Activated CD8-positive, alpha-beta memory T cell treated with anti-CD3 and anti-CD28 coated beads, Interleukin-2, amount 50 U/mL, for 1 hour (primary cell): ENCODE results near the gene RDH16.
"Not testable (repeated sequence)": the region's sequence is repeated elsewhere in the genome, so short reads cannot be mapped to it uniquely, and the experiment has no call there.

Experiments
- DNase-seq: peaks from one replicate; pipeline ENCODE4 v3.0.0-alpha.2; 2020; ENCODE audit errors: extremely low read depth

RDH16 gene

DNA sequence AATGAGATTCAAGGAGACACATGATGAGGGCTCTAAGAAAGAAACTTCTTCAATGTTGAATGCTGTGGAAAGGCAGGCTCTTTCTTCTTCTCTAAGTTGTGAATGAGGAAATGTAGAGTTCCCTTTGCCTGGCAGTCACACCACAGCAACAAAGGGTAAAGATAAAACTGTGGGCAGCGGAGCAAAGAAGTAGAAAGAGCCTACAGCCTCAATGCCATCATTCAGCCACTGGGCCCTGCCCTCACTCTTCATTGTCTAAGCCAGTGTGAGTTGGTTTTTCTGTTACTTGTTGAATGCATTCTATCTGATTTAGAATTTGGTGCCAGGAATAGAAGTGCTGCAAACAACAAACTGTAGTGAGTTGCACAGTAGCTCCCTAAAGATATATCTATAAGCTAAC is 35.4 kb downstream of the RDH16 start:
- no peak for DNase-seq

DNA sequence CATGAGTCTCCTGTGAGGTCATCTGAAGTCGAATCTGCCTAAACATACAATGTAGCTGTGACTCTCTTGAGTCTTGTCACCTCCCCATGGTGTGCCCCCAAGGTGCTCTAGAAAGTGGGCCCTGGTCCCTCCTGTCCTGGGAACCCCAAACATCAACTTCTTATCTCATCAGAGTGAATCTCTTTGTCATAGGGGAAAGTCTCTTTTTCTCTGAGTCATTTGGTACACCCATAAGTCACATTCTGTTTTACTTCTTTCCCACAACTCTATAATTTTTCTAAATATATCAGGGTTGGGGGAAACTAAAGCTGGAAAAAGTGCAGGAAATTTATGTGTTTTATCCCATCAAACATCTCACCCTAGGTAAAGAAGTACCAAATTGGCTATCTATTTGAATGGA is 36.1 kb downstream of the RDH16 start:
- no peak for DNase-seq

- not testable (repeated sequence) for DNase-seq
Measured at GRCh38 chr12:56918139-56918538, 39.3 kb downstream of the RDH16 start.

DNA sequence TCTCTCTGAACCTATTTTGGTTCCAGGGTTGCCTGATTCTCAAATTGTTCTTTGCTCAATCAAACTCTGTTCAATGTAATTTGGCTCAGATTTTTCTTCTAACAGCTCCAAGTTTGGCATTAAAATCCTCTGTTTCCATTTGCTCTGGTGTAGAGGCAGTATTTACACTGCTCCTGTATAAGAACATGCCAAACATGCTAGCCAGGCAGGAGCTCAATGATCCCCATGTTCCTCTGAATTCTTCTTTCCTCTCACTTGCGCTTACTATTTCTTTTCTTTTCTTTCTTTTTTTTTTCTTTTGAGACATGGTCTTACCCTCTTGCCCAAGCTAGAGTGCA is 40.4 kb downstream of the RDH16 start:
- DNase-seq, result no peak

DNA sequence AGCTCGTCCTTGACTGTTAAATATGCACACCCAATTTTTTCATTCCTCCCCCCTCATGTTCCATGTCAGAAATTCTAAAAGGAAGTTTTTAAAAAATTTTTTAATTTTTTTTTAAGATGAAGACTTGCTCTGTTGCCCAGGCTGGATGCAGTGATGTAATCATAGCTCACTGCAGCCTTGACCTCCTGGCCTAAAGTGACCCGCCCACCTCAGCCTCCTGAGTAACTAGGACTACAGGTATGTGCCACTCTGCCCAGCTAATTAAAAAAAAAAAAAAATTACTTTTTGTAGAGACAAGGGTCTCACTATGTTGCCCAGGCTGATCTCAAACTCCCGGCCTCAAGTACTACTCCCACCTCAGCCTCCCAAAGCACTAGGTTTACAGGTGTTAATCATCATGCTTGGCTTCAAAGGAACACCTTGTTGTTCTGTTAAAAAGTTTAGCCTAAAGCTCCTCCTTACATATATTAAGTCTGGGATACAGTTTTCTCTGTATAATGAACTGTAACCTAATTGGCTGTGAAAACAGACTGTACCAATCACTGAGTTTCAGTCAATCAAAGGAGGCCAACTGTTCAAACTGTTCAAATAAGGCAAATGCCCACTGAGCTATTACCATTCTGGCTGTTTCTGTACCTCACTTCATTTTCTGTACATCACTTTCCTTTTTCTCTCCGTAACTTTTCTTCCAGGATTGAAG is 41.0 kb downstream of the RDH16 start:
- DNase-seq, result no peak

GRCh38 chr12:56914724-56915123 is 42.7 kb downstream of the RDH16 start:
- no peak for DNase-seq

- no peak for DNase-seq
Measured at GRCh38 chr12:56914256-56914655, 43.2 kb downstream of the RDH16 start.

DNA sequence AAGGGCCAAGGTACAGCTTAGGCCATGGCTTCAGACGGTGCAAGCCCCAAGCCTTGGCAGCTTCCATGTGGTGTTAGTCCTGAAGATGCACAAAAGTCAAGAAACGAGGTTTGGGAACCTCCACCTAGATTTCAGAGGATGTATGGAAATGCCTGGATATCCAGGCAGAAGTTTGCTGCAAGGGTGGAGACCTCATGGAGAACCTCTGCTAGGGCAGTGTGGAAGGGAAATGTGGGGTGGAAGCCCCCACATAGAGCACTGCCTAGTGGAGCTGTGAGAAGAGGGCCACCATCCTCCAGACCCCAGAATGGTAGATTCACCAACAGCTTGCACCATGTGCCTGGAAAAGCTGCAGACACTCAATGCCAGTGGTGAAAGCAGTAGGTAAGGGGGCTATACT is 48.0 kb downstream of the RDH16 start:
- DNase-seq, result not testable (repeated sequence)

DNA sequence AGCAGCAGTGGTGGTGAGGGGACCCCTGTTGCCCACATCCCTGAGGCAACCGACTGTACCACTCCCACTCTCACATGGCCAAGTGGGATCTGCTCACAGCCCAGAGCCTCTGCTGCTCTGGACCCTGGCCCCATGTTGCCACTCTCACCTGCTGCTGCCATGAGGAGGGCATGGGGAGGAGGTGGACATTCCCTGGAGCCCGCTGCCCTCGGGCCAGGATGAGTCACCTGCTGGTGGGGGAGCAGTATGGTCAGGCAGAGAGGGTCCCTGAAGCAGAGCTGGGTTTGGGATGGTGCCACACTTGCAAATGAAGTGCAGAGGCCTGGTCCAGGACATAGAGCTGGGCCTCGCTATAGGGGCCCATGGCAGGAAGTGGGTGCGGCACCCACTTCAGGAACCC is 49.3 kb downstream of the RDH16 start:
- no peak for DNase-seq

DNA sequence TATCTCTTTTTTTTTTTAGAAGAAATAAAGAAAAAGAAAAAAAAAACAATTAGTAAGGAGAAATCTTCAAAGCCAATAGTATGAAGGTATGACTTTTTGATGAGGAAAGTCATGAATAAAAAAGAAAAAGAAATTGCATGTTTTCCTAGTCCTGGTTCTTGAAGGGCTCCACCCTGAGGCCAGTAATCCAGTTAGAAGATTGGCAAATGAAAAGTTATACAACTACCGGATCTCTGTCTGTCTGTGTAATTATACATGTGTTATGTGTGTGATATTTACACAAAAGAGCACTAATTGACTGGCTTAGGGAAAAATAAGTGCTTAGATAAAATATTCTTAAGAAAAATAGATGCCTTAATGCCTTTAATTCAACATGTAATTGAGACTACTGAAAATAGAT is 51.6 kb downstream of the RDH16 start:
- DNase-seq, result no peak

GRCh38 chr12:56903374-56903773 is 54.0 kb downstream of the RDH16 start:
- no peak for DNase-seq
